GM21447 (cell line): Measurements from ENCODE around the gene BCL2L12.
"Not testable (repeated sequence)": the region's sequence is repeated elsewhere in the genome, so short reads cannot be mapped to it uniquely, and the experiment has no call there.

ENCODE experiments used
- ATAC-seq: cut with Tn5 transposase; IDR thresholded peaks from one replicate; pipeline ENCODE4 v1.9.1; 2021; ENCODE audit not compliant: unreplicated experiment

Gene BCL2L12

GRCh38 chr19:49665351-49666119, at the start of gene BCL2L12, which contains the start of gene IRF3:
Gene BCL2L12 (plus strand): TSS chr19:49665933. CDS start chr19:49666693, 760 bp downstream.
Gene IRF3 (minus strand): TSS chr19:49665857. CDS start chr19:49664838, 1,019 bp downstream.
- ATAC-seq: peak; percentile 73

GRCh38 chr19:49616532-49616931, 49.2 kb upstream of the BCL2L12 start:
- ATAC-seq: no peak

- ATAC-seq: no peak
Measured at GRCh38 chr19:49616945-49617344, 48.8 kb upstream of the BCL2L12 start.

GRCh38 chr19:49617860-49618259, 47.9 kb upstream of the BCL2L12 start:
- ATAC-seq: not testable (repeated sequence)

GRCh38 chr19:49624967-49625910, 40.5 kb upstream of the BCL2L12 start:
- ATAC-seq: no peak

GRCh38 chr19:49626226-49626625, 39.5 kb upstream of the BCL2L12 start:
- ATAC-seq: no peak

- ATAC-seq: no peak
Measured at GRCh38 chr19:49629659-49630058, 36.1 kb upstream of the BCL2L12 start.

- ATAC-seq: no peak
Measured at GRCh38 chr19:49631014-49631588, 34.6 kb upstream of the BCL2L12 start.

- no peak for ATAC-seq
Measured at GRCh38 chr19:49631610-49632192, 34.0 kb upstream of the BCL2L12 start.

GRCh38 chr19:49632576-49632975, 33.2 kb upstream of the BCL2L12 start:
- no peak for ATAC-seq

- ATAC-seq: not testable (repeated sequence)
Measured at GRCh38 chr19:49633273-49633672, 32.5 kb upstream of the BCL2L12 start.

- no peak for ATAC-seq
Measured at GRCh38 chr19:49635530-49636232, 30.1 kb upstream of the BCL2L12 start.

GRCh38 chr19:49636233-49636932, 29.4 kb upstream of the BCL2L12 start:
- ATAC-seq: no peak

- ATAC-seq: no peak
Measured at GRCh38 chr19:49637821-49638738, 27.7 kb upstream of the BCL2L12 start.

GRCh38 chr19:49639401-49640112, 26.2 kb upstream of the BCL2L12 start:
- no peak for ATAC-seq

- ATAC-seq: peak; percentile 56
Measured at GRCh38 chr19:49640113-49640898, 25.4 kb upstream of the BCL2L12 start, which contains the start of gene RRAS. Gene RRAS (minus strand): TSS chr19:49640143. CDS start chr19:49640098, 45 bp downstream.
